ENCODE data around the gene PRCP.
A peak's percentile ranks its signal among the peaks of the same experiment; 100 is the strongest.
"Not testable (repeated sequence)": the region's sequence is repeated elsewhere in the genome, so short reads cannot be mapped to it uniquely, and the experiment has no call there.

The PRCP gene

DNA sequence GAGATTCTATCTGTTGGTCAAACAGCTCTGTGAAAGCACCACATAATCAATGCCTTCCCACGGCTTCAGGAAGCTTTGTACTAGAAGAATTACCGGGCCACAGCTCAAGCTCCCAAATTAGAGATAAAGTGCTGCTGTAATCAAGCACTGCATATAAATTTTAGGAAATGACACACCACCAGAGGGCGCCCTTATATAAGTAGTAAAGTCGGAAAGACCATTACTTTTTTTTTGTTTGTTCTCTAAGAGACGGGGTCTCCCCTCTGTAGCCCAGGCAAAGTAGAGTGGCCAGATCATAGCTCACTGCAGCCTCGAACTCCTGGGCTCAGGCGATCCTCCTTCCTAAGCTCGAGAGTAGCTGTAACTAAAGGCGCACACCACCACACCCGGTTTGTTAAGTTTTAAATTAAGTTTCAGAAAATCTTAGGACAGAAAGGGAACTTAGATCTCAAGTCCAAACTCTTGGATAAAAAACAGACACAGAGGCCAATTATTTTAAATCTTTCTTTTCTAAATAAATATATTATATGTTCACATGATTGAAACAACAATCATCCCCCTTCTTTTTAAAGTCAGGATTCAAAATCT is 32.6 kb downstream of the PRCP start:
- DNase-seq = peak; percentile 82

DNA sequence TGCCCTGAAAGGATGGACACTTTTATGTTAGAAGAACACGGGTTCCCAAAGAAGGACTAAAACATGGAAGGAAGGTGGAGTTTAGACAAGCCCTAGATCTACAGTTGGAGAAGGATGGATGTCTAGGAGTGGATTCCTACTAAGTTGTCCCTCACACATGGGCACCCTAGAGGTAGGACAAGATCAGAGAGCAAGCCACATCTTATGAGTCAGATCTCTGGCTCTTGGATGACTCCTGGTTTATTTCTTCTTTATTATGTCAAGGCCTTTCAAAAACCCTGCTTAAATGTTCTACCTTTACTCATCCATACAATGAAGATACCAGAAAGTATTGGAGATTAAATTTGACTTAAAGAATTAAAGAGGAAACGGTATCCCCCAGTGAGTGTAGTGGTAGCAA is 34.4 kb downstream of the PRCP start:
- DNase-seq = no peak

DNA sequence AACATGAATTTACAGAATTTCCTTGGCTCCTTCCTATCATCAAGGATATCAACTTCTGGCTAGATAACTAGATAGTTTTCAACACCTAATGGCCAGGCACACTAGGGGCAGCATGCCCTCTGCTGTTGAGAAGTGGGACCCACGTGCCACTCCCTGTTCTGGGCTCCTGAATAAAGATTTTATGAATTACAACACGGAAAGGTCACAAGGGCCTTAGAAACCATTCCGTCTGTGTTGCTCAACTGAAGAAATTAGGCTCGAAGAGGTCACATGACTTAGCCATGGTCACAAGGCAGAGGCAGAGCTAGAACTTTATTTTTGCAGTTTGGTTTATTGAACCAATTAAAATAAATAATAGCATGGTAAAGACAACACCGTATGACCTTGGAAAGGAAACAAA is 36.0 kb downstream of the PRCP start:
- DNase-seq = peak; percentile 31

DNA sequence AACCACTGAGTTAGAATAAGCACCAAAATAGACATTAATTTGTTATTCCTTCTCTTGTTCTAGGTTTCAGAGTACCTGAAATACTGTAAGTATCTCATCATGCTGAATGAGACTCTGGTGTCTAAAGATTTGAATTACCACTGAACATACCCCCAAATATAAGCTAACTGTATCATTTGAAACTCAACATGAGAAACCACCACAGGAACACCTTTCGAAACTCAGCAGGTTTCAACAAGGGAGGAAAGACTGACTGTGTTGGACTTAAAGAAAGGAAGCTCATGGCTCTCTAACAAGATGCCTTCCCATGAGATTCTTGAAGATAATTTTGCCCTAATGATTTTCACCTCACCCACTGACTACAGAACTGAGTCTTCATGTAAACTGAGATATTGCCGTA is 37.0 kb downstream of the PRCP start:
- no peak for DNase-seq

DNA sequence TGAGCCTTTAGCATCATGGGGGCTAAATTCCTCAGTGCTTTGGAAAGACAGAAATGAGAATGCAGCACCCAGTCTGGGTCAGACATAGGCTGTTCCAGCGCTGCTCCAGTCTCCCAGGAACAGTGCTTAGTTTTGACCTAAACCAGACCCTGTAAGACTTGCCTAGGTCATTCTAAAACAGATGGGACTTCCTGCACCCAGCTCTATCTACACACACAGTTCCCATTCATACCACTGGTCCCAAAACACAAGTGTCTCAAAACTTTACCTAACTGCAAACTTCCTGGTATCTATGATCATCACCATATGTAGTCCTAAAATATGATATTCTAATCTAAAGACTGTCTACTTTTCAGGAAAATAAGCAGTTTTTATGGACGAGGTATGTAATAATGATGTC is 37.9 kb downstream of the PRCP start:
- no peak for DNase-seq

DNA sequence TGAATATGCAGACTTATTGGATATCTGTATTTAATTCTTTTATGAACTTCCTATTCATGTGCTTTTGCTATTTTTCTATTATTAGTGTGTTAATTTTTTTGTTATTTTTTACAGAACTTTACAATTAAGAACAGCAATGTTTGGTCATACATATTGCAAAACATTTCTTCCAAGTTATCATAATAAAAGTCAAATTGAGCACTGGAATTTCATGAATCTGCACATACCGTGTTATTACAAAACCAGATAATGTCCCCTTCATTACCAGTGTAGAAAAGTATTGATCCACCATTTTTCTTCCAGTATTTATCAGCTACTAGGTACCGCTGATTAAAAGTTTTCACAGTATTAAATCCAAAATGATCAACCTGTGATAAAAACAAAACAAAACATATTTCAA is 40.5 kb downstream of the PRCP start:
- no peak for DNase-seq

DNA sequence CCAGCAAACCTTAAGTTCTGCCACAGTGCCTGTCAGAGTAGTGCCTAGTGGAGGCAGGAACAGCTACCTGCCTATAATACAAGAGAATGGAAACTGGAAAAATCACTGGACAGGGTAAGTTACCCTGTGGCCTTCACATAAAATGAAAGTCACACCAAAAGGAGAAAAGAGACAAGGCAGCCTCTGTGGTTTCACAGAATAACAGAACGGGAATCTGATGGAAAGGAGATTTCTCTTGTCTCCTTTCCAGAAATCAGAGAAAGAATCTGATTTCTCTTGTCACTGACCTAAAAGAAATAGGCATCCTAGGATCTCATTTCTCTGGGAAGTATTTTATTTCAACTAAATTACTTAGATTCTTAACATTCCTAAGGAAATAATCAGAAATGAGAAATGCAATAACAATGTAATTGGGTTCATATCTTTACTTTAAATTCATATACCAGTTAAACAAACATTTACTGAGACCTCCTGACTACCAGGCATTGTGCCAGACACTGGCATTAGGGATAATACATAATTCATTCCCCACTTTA is 41.6 kb downstream of the PRCP start:
- DNase-seq = no peak

DNA sequence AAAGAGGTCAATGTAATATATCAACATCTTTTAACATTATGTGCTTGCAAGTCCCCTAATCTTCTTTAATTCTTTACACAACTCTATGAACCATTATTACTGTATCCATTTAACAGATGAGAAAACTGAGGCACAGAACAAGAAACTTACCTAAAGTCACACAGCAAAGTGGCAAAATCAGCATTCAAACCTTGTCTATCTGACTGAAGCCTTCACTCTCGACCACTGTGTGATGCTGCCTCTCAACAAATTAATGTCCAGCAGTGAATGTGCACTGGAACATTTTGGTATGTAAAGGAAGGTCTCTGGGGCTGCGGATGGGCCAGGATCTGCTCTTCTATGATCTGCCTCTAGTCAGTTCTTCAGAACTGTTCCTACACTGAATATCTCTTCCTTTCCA is 42.1 kb downstream of the PRCP start:
- DNase-seq = no peak

DNA sequence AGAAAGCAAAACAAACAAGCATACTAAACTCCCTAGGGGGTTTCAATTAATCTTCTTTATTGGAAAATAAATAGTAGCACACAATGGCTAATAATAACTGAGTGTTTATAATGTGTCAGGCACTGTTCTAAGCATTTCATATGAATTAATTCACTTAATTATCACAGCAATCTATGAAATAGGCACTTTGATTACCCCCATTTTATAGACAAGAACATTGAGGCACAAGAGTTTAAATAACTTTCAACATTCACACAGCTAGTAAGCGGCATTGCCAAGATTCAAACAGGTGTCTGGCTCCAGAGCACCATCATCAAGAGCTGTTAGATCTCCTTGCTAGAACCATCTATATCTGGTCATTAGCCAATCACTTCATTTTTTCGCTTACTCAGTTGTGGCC is 43.1 kb downstream of the PRCP start:
- DNase-seq = no peak

DNA sequence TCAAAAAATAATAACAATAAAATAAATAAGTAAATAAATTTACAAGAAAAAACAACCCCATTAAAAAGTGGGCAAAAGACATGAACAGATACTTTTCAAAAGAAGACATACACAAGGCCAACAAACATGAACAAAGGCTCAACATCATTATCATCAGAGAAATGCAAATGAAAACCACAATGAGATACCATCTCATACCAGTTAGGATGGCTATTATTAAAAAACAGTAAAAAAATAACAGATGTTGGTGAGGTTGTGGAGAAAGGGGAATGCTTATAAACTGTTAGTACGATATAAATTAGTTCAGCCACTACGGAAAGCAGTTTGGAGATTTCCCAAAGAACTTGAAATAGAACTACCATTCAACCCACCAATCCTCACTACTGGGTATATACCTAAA is 44.6 kb downstream of the PRCP start:
- no peak for DNase-seq

DNA sequence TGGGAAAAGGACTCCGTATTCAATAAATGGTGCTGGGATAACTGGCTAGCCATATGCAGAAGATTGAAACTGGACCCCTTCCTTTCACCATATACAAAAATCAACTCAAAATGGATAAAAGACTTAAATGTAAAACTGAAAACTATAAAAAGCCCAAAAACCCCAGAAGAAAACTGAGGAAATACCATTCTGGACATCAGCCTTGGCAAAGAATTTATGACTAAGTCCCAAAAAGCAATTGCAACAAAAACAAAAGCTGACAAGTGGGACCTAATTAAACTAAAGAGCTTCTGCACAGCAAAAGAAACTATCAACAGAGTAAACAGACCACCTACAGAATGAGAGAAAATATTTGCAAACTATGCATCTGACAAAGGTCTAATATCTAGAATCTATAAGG is 45.3 kb downstream of the PRCP start:
- DNase-seq = not testable (repeated sequence)

DNA sequence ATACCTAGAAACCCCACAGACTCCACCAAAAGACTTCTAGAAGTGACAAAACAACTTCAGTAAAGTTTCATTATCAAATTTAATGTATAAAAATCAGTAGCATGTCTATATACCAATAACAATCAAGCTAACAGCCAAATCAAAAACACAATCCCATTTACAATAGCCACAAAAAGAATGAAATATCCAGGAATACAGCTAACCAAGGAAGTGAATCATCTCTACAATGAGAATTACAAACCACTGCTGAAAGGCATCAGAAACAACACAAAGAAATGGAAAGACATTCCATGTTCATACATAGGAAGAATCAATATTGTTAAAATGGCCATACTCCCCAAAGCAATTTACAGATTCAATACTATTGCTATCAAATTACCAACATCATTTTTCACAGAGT is 46.0 kb downstream of the PRCP start:
- DNase-seq = no peak

DNA sequence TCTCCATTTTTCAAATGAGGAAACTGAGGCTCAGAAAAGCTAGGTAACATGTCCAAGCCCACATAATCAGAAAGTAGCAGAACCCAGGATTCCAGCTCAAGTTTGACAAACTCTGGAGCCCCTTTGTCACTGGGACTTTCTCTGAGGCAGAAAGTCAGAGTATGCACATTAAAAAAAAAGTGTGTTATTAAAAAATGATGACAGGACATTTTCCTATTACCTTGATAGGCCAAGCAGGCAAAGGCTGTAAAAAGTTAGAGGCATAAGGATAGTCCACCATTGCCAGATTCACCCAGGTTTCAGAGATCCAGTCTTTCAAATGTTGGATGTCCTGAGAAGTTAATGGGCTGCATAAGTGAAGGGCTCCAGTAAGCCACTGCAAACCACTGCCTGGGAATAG is 51.4 kb downstream of the PRCP start:
- DNase-seq = no peak

DNA sequence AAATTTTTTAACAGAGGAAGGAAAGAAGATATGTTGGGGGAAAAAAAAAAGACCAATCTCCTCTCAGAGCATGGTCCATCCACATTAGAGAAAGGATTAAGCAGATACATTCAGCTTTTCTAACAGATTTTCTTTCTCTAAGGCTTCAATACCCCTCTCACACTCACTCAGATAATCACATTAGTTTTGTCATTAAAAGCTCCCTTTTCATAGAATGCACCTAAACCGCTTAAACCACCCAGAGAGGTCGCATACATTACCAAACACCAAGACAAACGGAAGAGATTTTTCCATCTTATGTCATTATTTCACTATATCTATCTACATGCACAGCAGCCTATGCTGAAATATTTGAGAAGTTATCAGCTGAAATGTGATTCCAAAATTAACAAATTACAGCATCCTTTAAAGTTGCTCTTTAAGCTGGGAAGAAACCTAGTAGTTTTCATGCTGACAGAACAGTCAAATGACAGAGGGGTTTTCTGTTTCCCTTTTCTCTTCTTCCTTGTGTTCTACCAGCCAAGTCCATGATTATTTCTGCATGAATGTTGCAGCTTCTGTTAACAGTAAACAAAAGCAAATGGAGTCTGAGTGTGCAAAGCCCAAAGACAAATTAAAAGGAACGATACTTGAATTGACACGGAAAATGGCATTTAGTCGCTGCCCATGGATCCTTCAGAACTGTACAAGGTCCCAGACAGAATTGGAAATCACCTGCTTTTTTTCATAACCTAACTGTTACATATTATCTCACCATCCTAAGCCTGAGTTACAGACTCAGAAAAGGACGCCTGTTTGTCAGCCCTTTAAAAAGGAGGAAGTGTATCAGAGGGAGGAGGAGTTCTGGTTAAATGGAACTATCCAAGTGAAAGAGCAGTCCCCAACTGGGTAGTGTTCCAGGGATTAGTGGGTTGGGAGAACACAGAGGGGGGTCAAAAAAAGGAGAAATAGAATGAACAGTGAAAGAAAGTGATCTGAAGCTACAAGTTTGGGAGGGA is 54.6 kb downstream of the PRCP start:
- DNase-seq = no peak

DNA sequence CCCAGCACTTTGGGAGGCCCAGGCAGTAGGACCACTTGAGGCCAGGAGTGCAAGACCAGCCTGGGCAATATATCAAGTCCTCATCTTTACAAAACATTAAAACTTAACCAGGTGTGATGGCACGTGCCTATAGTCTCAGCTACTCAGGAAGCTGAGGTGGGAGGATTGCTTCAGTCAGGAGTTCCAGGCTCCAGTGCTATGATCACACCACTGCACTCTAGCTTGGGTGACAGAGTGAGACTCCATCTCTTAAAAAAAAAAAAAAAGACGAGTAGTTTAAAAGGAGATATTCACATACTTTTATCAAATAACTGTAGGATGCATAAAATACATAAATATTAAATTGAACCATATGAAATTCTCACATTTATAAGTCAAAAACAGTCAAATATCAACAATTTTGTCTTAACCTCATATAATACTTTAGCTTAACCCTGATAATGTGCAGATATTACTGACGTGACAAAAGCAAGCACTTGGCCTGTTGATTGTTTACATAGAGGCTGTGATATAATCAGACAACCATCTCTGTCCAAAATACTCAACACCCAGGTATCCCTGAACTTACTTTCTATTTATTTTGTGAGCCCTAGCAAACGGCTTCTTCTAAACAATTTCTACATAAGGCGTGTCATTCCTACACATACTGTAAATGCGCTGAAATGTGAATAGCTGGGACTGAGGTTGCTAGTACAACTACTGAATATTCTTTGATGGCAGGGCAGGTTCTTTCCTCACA is 57.0 kb downstream of the PRCP start:
- no peak for DNase-seq

DNA sequence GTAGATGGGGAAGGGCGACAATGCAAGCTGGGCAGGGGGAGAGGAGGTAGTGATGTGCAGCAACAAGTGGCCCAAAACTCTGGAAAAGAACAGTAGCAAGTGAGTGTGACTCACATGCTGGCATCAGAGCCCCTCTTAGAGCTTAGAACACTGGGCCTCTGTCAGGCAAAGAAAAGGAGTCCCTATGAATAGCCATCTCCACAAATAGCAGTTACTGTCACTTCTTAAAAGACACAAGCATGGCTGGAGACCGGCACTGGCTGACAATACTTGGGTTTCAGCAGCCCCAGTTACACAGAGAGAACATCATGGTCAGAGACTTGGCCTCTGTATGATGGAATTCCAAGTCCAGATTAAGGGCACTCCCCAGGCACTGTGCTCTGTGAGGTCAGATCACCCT is 58.2 kb downstream of the PRCP start:
- no peak for DNase-seq

DNA sequence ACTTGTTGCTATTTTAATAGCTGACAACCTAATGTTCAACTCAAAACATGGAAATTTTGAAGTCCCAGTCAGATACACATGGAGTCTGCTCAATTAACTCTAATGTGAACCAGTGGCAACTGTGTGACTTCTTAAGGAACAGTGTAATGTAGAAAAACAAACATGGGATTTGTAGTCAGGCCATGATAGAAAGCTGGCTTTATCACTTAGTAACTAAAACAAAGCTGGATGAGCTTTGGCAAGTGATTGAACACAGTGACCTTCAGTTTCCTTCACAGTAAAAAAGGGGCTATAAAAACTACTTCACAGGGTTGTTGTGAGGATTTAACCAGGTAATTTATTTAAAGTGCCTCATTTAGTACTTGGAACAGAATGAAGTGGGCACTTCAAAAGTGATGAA is 62.6 kb downstream of the PRCP start:
- DNase-seq = no peak

DNA sequence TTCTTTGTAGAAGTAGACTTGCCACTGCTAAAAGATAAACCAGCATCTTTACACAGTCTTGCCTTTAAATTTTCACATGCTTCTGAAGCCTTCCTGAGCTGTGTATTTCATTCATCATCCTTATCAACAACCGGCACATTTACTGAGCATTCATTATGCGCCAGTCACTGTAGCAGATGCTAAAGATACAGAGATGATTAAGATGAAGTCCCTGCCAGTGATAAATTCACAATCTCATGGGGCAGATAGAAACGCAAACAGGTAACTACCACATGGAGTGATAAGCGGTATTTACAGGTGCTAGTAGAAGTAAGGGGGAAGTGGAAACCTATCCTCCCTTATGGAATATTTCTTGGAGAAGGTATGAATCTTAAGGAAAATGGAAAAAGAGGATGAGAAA is 67.2 kb downstream of the PRCP start:
- DNase-seq = no peak

DNA sequence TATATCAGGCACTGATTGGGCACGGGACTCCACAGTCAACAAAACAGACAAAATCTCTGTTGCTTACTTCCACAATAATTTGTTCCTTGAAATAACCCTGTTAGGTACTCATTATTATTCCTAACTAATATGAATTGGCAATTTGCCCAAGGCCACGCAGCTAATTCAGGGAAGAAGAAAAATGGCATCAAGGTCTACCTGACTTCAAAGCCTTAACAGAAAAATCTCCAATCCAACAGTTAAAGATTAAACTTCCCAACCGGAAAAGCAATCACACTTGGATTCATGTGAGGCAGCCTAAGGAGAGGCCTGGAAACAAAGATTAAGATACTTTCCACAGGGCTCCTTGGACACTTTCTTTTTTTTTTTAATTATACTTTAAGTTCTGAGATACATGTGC is 68.9 kb downstream of the PRCP start:
- DNase-seq = no peak

DNA sequence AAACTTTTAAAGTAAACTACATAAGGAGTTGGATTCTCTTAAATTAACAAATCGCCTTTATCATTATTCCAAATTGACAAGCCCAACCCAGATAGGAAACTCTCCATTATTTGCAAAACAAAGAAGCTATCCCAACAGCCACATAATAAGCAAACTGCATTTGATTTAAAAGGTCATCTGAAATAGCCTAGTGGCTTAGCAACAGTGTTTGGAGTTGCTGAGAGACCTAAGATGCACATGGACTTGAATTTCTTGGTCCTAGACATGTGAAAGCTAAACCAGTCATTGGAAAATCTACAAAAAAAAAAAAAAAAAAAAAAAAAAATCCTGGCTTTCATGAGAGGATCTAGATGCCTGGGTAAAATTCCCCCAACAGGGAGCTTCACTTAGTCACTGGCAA is 69.5 kb downstream of the PRCP start:
- DNase-seq = no peak

DNA sequence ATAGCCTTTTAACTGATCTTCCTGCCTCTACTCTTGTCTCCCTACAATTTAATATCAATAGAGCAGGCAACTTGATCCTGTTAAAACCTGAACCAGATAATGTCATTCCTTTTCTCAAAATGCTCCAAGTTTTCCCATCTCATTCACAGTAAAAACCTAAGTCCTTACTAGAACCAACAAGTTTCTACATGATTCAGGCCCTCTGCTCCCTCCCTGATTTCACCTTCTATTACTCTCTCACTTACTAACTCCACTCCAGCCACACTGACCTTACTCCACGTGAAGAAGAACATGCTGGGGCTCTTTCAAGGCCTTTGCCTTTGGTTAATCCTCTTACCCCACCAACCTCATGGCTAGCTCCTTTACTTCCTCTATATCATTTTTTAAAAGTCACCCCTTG is 71.1 kb downstream of the PRCP start:
- DNase-seq = no peak

DNA sequence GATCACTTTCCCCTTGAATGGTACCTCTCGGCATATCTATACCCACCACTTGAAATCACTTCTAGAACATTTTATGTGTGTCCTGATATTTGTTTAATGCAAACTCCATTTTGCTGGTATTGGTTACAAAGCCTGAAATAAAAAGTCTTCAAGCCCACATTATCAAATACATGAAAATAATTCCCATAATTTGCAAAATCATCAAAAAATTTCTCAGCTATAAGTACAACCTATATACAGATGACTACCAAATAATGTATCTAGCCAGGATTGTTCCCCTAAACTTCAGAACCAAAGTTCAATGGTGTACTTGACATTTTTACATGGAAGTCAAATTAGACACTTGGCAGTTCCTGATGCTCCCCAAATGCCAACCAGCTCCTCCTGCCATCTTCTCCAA is 71.8 kb downstream of the PRCP start:
- no peak for DNase-seq

DNA sequence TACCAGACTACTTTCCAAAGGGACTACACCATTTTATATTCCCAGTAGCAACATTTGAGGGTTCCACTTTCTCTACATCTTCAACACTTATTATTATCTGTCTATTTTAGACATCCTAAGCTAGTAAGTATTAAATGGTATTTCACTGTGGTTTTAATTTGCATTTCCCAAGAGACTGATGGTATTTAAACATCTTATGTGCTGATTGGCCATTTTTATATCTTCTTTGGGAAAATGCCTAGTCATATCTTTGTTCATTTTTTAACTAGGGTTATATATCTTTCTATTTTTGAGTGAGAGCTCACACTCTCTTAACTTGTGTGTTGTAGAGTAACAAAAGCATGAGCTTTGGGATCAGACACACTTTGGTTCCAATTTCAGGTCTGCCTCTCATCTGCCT is 73.7 kb downstream of the PRCP start:
- no peak for DNase-seq
